GM19455 (cell line): ENCODE results near the gene BNC2.
"Not testable (repeated sequence)": the region's sequence is repeated elsewhere in the genome, so short reads cannot be mapped to it uniquely, and the experiment has no call there.

Experiments
- ATAC-seq: cut with Tn5 transposase; IDR thresholded peaks from one replicate; pipeline ENCODE4 v1.9.1; 2021; ENCODE audit not compliant: unreplicated experiment

The BNC2 gene

DNA sequence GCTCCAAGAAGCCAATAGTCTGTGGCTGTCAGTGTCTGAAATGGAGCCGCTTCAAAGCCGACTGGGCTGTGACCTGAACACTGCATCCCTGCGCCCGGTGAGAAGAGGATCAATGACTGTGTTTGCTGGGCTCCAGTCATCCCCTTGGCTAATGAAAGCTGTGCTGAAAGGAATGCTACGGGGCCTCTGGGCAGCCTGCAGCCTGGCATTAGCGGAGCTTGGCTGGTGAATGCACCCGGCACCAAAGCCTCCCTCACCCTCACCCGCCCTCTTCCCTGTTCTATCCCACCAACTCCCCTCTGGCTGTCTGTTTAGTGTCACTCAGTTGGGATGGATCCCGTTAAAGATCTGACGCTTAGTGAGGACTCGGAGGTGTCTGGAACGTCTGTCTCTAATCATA, 355.3 kb downstream of the BNC2 start:
- no peak for ATAC-seq

DNA sequence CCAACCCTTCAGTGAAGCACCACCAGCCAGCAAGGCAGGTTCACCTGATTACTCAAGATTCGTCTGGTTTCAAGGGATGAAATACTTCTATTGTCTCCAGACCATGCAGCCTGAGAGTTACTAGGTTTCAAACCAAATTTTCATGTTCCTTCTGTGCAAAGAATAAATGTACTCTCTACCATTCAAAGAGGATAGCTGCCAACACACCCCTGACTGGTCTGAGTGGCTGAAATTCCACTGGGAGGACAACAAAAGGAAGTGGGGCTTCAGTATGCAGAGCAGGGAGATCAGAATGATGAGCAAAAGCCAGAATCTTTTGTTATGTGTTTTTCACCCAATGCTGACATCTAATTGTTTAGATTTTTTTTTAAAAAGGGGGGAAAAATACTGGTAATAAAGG, 356.3 kb downstream of the BNC2 start:
- no peak for ATAC-seq

DNA sequence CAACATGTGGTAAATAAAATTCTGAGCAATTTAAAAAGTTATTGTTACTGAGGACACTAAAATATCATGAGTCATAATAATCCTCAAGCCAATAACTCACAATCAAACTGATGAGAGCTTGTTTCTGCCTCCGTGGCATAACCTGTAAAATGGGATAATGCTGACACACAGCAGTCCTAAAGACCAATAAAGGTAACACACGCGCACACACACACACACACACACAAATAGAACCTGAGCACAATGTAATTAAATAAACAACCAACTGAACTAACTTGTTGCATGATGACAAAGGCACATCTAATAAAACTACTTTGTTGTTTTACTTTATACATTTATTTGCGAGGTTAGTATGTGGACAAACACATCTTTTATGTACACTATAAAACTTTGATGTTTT, 358.2 kb downstream of the BNC2 start:
- no peak for ATAC-seq

DNA sequence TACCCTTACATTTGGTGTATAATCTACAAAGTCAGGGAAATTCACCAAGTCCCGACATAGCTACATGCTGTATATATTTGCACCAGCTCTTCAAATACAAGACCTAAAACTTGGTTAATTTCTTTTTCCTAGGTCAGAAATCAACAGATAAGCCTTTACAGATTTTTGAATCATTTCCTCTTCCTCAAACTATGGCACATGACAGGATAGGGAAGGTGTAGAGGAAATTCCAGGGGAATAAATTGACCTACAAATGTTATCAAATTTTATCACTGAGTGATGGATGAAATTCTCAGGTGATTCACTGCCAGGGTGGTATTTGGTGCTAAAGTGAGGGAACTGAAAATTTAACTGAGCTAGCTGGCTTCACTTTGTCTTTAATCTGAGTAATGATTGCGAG, 360.0 kb downstream of the BNC2 start:
- ATAC-seq = no peak

- ATAC-seq = no peak
These were observed 360.5 kb downstream of the BNC2 start for GRCh38 chr9:16509997-16510396.

DNA sequence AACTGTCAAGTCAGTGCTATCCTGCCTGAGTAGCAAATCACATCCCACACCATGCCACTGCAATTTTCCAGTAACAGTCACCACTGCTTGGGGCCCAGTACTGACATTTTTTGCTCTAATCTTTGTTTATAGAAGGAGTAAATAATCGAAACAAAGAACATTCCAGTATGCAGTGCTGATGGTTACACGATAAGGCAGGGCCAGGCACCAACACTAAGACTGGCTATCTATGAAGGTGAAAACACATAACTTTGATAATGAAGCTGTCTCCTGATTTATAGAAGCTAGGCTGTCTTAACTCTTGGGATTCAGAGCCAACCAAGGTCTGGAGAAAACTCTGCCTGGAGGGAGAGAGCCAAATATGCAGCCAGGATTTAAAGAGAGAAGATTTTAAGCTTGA, 365.3 kb downstream of the BNC2 start:
- no peak for ATAC-seq

GRCh38 chr9:16501726-16502125, 368.7 kb downstream of the BNC2 start:
- ATAC-seq = no peak

GRCh38 chr9:16501141-16501540, 369.3 kb downstream of the BNC2 start:
- no peak for ATAC-seq

- ATAC-seq = no peak
These were observed 370.1 kb downstream of the BNC2 start for GRCh38 chr9:16500386-16500785.

DNA sequence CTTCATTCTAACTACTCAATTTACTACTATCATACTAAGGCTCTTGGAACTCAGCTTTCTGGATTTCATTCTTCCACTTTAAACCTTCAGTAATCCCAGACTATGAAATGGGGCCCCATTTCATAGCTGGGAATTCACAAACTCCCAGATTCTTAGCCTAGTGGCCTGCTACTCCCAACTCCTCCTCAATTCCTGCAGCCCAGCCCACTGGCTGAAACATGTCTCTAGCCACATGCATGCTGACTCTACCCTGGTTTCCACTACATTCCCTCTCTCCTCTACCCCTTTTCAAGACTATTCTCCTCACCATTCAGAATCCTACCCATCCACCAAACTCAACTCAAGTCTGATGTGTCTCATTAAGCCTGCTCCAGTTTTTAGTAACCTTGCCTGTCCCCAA, 370.6 kb downstream of the BNC2 start:
- no peak for ATAC-seq

DNA sequence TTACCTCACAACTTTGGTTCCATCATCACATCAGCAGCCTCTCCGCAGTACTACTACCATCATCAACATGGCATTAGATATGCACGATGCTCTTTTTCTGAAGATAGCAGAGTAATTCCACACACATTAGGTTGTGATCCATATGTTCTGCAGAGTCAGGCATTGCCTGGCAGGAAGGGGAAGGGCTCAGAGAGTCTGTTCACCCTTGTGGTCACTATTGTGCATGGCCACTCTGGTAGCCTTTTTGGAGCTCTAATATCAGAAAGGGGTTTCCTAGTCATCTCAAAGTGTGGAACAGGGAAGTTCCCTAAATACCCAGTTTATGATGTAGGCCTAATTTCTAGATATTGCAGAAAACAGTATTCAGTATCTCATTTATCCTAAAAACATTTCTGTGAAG, 373.6 kb downstream of the BNC2 start:
- no peak for ATAC-seq

DNA sequence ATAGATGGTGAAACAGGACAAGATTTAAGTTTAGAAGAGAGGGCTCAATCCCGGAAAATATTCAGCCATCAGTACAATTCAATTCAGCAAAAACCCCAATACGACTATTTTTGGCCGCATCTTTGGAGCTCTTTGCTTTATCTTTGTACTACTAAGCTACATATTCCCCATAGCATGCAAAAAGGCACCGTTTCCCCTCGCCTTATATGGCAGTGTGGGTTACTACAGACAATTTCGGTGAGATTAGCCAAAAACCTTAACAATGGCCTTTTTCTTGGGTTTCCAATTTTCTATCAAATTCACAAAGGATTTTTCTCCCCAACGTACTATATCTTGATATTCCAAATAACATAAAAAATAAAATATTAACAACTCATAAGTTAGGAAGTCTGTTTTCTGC, 382.6 kb downstream of the BNC2 start:
- no peak for ATAC-seq

GRCh38 chr9:16485575-16486321, 384.7 kb downstream of the BNC2 start:
- ATAC-seq = no peak

DNA sequence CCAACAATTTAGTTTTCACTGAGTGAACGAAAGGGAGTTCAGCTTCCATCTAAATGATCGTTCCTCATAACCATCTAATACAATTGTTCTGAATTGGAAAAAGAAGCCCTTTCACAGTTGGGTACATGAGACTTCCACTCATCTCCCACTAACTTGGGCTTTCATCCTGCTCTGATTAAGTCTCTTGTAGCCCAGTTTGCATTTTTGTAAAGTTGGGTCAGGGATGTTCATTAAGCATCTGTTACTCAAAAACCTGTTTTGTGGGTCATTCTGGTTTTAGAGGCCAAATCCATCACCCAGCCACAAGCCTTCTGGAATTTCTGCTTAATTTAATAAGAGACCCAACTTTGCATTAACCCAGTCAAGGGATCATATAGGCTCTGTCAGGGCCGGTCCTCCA, 385.3 kb downstream of the BNC2 start:
- ATAC-seq = no peak

- ATAC-seq = no peak
These were observed 385.7 kb downstream of the BNC2 start for GRCh38 chr9:16484744-16485143.

- ATAC-seq = no peak
These were observed 386.3 kb downstream of the BNC2 start for GRCh38 chr9:16484180-16484579.

GRCh38 chr9:16482764-16483163, 387.7 kb downstream of the BNC2 start:
- ATAC-seq = no peak

GRCh38 chr9:16480584-16480983, 389.9 kb downstream of the BNC2 start:
- ATAC-seq = not testable (repeated sequence)

DNA sequence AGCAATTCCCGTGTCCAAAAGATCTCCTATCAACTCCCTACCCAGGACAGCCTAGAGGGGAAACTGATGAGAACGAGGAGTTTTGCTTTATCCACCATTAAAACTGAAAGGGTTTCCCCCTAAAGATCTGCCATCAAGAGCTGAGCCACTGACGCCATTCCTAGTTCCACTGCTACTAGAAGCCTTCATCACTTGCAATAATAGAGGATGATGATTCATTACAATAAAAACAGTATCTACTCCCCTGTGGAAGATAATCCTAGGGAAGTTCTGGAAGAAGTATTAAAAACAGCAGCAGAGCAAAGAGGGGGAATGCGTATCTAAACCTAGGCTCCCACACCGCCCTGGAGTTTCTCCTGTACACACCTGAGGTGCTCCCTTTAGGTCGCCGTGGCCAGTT, 394.5 kb downstream of the BNC2 start:
- no peak for ATAC-seq

- no peak for ATAC-seq
These were observed 395.2 kb downstream of the BNC2 start for GRCh38 chr9:16475257-16475656.

GRCh38 chr9:16469184-16469583, 401.3 kb downstream of the BNC2 start:
- no peak for ATAC-seq

GRCh38 chr9:16461851-16462250, 408.6 kb downstream of the BNC2 start:
- ATAC-seq = no peak

DNA sequence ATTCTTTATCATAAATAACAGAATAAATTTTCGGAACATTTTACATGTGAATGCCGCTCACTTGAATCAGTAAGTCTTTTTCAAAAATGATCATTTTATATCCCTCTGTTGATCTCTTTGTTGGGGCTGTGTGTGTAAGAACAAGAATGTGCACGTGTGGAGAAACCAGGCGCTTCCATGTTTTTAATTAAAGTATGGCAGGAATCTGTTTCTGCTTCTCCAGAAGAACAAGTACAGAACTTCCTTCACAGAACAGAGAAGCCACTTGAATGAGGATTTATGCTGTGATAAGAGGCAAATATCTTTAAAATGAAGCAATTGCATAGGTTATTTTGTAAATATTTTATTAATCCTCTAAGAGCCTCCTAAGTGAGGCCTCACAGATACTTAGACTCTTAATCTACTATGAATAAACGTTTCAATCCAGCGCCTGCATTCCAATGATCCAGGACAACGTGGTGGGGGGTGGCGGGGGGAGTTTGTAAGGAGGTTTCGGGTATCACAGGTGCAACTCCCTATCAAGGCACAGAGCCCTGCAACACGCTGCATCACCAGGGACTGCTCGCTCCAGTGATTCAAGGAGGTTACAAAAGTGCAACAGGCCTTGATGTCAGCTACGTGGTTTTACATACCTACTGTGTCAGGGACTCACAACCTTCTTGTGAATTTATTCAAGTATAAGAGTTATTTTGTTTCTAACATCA, 409.2 kb downstream of the BNC2 start:
- no peak for ATAC-seq
